ENCODE results near the gene AVPR2. TPM values are rescaled to one million over a fixed set of nuclear protein-coding genes. Genes with fewer than 3 reads are reported as not detected.

AVPR2 gene
- total RNA-seq, 2 donors from 2014 or later, result not detected

DNA sequence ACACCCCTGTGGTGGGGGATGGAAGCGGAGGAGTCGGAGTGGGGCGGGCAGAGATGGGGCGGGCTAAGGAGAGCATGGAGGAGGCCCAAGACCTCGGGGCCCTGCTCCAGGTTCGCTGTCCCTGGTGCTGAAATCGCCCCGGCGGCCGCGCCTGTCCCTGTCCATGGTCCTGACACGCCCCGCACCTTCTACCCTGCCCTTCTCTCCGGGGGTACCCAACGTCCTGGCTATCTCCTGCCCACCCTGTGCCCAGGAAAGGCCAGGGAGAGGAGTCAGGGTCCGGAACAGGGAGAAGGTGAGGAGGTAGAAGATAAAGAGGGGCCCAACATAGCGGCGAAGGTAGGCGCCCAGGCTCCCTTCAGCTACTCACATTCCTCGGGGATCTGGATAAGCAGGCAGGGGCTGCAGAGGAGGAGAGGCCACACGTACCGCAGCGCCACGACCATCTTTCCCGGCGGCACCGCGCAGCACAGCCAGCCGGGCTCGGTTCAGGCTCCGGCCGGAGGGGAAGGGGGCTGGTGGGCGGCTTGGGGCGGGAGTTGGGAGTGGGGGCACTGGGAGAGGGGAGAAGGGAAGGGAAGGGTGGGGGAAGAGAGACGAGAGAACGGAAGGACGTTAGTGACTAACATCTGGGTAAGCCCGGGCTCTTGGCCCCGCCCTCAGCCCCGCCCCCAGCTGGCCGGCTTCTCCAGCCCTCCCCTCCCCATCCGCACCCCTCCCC is 28.9 kb upstream of the AVPR2 start:
- Mint-ChIP-seq H3K27ac (no peak overlapping the region), H3K4me3 (no peak overlapping the region), H3K9me3 (no peaks in the 10 kb centered on the region), H3K4me1 (ENCODE audit: low read depth in 2 of 2) (peaks cover 0 to 23% of the 10 kb centered on the region in 2 donors), H3K36me3 (no peaks in the 10 kb centered on the region), H3K27me3 (peaks cover 14 to 28% of the 10 kb centered on the region in 2 donors)
- DNase-seq (ENCODE audit: low spot score), result peak; percentile 38
- ATAC-seq, result peak; percentile 79 to 82

DNA sequence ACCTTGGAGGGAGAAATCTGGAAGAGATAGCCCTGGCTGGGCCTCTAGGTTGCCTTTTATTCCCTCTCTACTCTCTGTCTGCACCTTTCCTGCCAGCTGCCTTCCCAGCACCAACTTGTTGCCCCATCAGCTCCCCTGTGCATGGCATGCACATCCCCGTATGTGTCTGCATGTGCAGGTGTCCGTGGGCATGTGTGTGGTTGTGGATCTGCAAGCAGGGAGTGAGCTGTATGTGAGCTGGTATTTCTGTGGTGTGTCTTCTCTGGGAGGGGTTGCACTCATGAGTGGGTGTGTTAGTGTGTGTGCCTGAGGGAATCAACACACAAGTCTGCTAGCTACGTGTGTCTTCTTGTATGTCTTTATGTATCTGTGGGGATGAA is 28.4 kb upstream of the AVPR2 start:
- H3K4me3 Mint-ChIP-seq, result no peak overlapping the region
- peak overlapping the region in 1 of 2 donors; percentile 50 for H3K27ac Mint-ChIP-seq
- H3K9me3 Mint-ChIP-seq, result no peaks in the 10 kb centered on the region
- H3K4me1 Mint-ChIP-seq (ENCODE audit: low read depth in 2 of 2), result peaks cover 0 to 23% of the 10 kb centered on the region in 2 donors
- no peak for ATAC-seq
- no peaks in the 10 kb centered on the region for H3K36me3 Mint-ChIP-seq
- H3K27me3 Mint-ChIP-seq, result peaks cover 14 to 28% of the 10 kb centered on the region in 2 donors
- no peak for DNase-seq (ENCODE audit: low spot score)

DNA sequence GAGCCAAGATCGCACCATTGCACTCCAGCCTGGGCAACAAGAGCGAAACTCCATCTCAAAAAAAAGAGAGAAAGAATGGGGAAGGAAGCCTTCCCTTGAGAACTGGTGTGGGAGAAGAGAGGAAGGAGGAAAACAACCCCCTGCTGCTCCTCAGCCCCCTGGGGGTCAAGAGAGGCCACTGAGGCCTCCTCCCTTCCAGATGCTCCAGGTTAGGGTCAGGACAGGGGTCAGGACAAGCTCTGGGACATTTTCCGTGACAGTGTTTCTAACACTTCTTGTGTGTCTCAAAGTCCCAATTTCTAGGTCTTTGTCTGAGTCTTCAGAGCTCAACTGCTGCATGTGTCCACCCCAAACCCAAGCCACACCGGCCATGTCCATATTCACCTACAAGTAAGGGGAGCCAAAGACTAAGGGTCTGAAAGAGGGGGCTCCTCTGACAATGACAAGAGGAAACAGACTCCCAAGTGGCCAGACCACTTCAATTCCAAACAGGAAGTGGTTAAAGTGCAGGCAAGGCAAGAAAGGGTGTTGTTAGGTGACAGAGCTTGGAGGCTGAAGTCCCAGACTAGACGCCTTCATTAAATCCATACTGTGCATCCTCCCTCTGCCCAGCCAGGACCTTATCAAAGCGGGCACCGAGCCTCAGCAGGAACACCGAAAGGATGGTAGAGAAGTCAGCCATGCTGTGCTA is 26.8 kb upstream of the AVPR2 start:
- Mint-ChIP-seq H3K27ac (no peak overlapping the region), H3K36me3 (no peaks in the 10 kb centered on the region), H3K9me3 (no peaks in the 10 kb centered on the region), H3K4me3 (no peak overlapping the region), H3K4me1 (ENCODE audit: low read depth in 2 of 2) (peaks cover 0 to 25% of the 10 kb centered on the region in 2 donors), H3K27me3 (peaks cover 21 to 27% of the 10 kb centered on the region in 2 donors)
- DNase-seq (ENCODE audit: low spot score) (no peak), ATAC-seq (no peak)

DNA sequence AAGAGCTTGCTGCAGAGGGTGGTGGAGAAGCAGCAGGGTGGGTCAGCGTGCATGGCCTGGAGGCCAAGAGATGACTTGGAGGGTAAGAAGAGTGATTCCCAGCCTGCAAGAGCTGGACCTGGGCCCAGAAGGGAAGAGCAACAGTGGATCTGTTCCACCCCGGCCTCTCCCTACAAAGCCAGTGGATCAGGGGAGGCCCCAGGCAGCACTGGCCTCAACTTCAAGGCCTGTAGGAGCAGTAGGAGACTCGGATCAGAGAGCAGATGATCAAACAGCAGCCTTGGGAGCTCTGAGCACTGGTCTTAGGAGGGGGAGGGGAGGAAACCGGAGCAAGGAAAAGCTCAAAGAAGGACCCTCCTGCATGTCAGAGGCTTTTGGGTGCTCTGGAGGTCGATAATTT is 26.1 kb upstream of the AVPR2 start:
- ATAC-seq (no peak), DNase-seq (ENCODE audit: low spot score) (no peak)
- Mint-ChIP-seq H3K9me3 (no peaks in the 10 kb centered on the region), H3K27me3 (peaks cover 21 to 25% of the 10 kb centered on the region in 2 donors), H3K4me1 (ENCODE audit: low read depth in 2 of 2) (peaks cover 0 to 25% of the 10 kb centered on the region in 2 donors), H3K36me3 (no peaks in the 10 kb centered on the region), H3K4me3 (no peak overlapping the region), H3K27ac (no peak overlapping the region)

DNA sequence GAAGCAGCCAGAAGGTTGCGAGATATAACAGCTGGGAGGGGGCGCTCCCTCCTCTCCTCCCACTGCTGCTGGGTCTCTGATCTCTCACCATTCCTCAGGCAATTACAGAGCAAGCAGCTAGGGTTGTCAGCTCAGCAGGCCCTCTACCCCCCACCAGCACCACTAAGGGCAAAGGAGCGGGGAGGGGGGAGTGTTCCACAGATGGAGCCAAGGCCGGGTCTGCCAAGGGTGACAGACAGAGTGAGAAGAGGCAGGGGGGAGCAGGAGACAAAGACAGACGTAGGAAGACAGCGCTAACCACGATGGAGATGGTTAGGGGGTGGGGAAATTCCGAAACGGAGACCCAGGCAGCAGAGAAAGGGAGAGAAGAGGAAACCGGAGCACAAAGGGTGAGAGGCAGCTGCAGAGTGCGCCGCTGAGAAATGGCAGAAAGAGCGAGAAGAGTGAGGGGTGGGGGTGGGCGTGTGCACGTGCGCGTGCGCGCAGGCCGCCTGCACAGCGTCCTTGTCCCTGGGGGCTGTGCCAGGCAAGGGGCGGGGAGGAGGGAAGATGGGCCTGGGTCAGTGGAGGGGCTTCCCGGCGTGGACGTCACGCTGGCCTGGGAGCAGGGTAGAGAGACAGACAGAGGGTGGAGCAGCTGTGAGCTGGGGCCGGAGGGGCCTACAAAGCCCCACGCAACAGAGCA is 25.4 kb upstream of the AVPR2 start:
- H3K9me3 Mint-ChIP-seq, result no peaks in the 10 kb centered on the region
- peaks cover 21 to 25% of the 10 kb centered on the region in 2 donors for H3K27me3 Mint-ChIP-seq
- peaks cover 0 to 25% of the 10 kb centered on the region in 2 donors for H3K4me1 Mint-ChIP-seq (ENCODE audit: low read depth in 2 of 2)
- H3K27ac Mint-ChIP-seq, result no peak overlapping the region
- H3K4me3 Mint-ChIP-seq, result no peak overlapping the region
- no peak for DNase-seq (ENCODE audit: low spot score)
- no peaks in the 10 kb centered on the region for H3K36me3 Mint-ChIP-seq
- ATAC-seq, result peak in 1 of 2 donors; percentile 37

DNA sequence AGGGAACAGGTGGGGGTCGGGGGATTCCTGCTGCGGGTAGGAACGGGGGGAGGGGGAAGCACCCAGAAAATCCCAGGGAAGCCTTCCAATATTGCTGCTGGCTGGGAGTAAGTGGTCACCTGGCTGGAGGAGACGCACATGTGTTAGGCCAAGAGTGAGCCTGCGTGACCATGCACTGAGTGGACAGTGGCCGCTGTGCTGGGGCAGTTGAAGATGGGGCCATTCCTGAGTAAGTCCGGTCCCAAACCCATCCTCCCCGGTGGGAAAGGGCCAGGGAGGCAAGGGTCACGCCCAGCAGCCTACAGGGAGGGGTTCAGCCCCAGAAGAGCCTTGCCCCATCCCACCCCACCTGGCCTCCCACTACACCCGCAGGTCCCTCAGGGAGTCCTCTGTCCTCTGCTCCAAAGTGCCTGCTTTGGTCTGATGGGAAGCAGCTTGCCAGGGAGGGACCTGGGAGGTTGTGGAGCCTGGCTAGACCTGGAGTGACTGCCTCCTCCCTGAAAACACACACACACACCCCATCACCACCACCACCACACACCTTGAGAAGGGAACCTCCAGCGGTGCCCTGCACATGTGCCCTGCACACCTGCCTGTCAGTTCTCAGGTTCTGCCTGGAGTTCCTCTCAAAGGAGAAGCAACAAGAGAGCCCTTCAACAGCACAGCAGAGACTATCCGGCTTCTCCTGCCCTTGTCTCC is 24.6 kb upstream of the AVPR2 start:
- no peak overlapping the region for H3K27ac Mint-ChIP-seq
- H3K9me3 Mint-ChIP-seq, result no peaks in the 10 kb centered on the region
- peaks cover 0 to 25% of the 10 kb centered on the region in 2 donors for H3K4me1 Mint-ChIP-seq (ENCODE audit: low read depth in 2 of 2)
- DNase-seq (ENCODE audit: low spot score), result no peak
- H3K27me3 Mint-ChIP-seq, result peaks cover 21 to 29% of the 10 kb centered on the region in 2 donors
- H3K36me3 Mint-ChIP-seq, result no peaks in the 10 kb centered on the region
- ATAC-seq, result no peak
- no peak overlapping the region for H3K4me3 Mint-ChIP-seq

DNA sequence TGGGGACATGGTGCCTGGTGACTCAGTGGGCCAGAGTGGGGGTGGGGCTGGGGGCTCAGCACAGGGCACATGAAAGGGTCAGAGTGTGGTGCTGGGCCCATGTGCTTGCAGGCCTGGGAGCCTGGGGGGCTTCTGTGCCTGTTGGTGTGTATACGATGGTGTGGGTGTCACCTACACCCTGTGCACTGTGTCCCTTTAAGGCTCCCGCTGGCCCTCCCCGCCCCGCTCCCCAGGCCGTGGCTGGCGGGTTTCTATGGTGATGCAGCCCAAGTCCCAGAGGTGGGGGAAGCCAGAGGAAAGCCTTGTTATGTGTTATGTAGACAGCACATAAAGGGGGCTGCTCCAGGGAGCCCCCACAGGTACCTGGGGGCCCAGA is 24.0 kb upstream of the AVPR2 start:
- DNase-seq (ENCODE audit: low spot score), result no peak
- peaks cover 21 to 32% of the 10 kb centered on the region in 2 donors for H3K27me3 Mint-ChIP-seq
- H3K9me3 Mint-ChIP-seq, result no peaks in the 10 kb centered on the region
- H3K27ac Mint-ChIP-seq, result no peak overlapping the region
- ATAC-seq, result no peak
- no peak overlapping the region for H3K4me3 Mint-ChIP-seq
- H3K4me1 Mint-ChIP-seq (ENCODE audit: low read depth in 2 of 2), result peaks cover 0 to 23% of the 10 kb centered on the region in 2 donors
- no peaks in the 10 kb centered on the region for H3K36me3 Mint-ChIP-seq

DNA sequence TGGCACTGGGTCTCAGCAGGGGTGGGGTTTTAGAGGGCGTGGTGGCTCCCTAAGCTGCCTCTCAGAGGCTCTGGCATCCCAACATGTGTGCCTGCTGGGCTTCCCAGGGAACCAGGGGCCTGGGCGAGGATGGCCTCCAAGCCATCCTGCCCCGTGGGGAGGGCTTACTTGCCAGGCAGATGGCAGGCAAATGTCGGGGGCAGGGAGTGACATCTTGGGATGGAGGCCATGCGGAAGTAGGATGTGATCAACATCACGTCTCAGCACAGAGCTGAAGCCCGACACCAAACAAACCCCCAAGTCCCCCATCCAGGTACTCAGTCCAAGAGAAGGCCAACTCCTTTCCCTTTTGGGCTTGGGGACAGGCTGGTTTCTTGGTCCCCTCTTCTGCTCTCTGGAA is 23.2 kb upstream of the AVPR2 start:
- Mint-ChIP-seq H3K4me3 (no peak overlapping the region), H3K27ac (no peak overlapping the region), H3K4me1 (ENCODE audit: low read depth in 2 of 2) (peaks cover 0 to 20% of the 10 kb centered on the region in 2 donors), H3K36me3 (no peaks in the 10 kb centered on the region), H3K27me3 (peaks cover 18 to 29% of the 10 kb centered on the region in 2 donors), H3K9me3 (no peaks in the 10 kb centered on the region)
- ATAC-seq, result no peak
- DNase-seq (ENCODE audit: low spot score), result no peak

DNA sequence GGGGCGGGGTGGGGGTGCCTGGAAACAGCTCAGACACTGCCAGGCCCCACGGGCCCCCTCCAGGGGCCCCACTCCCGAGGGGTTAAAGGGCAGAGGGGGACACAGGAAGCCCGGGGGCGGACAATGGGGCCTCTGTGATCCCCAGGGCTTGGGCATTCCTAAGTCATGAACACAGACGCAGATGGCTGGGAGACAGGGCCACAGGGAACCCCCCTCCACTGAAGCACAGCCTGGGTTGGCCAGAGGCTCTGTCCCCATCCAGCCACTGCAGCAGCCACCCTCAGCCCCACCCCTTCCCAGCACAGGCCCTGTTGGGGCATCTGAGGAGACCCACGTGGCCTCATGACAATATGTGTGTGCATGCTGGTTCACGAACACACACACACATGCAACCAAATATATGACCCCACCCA is 22.4 kb upstream of the AVPR2 start:
- no peaks in the 10 kb centered on the region for H3K36me3 Mint-ChIP-seq
- H3K27me3 Mint-ChIP-seq, result peaks cover 15 to 27% of the 10 kb centered on the region in 2 donors
- no peak overlapping the region for H3K4me3 Mint-ChIP-seq
- ATAC-seq (no peak), DNase-seq (ENCODE audit: low spot score) (no peak)
- H3K27ac Mint-ChIP-seq, result no peak overlapping the region
- peaks cover 0 to 19% of the 10 kb centered on the region in 2 donors for H3K4me1 Mint-ChIP-seq (ENCODE audit: low read depth in 2 of 2)
- H3K9me3 Mint-ChIP-seq, result no peaks in the 10 kb centered on the region

DNA sequence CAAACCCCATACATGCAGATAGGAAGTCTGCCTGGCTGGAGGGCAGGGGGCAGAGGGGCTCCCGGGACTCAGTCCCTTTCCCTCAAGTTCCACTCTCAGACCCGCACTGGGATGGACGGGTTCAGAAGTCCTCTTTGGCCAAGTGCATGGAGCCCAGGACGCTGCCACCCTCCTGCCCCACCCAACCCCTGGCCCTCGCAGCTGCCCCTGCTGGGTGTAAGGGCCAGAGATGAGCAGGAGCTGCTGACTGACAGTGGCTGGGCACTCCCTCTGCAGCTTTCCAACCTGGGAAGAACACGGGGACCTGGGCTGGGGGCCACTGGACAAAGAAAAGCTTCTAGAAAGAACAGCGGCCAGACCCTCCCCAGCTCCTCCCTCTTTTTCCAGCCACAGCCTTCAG is 21.9 kb upstream of the AVPR2 start:
- H3K4me1 Mint-ChIP-seq (ENCODE audit: low read depth in 2 of 2), result peaks cover 0 to 19% of the 10 kb centered on the region in 2 donors
- H3K9me3 Mint-ChIP-seq, result no peaks in the 10 kb centered on the region
- no peak overlapping the region for H3K27ac Mint-ChIP-seq
- H3K36me3 Mint-ChIP-seq, result no peaks in the 10 kb centered on the region
- no peak overlapping the region for H3K4me3 Mint-ChIP-seq
- H3K27me3 Mint-ChIP-seq, result peaks cover 17 to 28% of the 10 kb centered on the region in 2 donors
- ATAC-seq, result no peak
- no peak for DNase-seq (ENCODE audit: low spot score)

DNA sequence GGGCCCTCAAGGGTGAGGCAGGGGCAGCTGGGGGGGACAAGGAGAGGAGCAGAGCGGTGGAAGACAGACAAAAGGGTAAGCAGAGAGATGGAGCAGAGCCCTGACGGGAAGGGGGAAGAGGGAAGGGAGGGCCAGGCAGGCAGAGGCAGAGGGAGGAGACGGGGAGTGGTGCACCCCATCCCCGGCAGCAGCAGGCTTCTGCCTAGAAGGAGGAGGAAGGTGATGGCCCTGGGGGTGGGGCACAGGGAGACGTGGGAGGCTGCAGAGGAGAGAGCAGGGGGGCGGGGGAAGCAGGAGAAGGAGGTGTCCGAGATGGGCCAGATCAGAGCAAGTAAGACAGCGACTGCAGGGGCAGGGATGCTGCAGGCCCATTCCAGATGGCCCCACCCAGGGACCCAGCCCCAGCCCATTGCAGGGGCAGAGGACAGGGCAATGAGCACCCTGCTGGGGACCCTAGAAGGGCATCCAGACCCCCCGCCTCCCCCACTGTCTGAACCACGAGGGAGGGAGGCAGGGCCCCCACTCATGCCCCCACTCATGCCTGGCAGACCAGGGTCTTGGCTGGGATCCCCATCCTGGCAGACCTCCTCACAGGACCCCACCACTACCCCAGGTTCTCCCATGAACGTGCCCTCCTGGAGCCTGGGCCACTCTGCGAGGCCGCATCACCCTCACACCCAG is 21.2 kb upstream of the AVPR2 start:
- DNase-seq (ENCODE audit: low spot score), result no peak
- H3K27me3 Mint-ChIP-seq, result peaks cover 23 to 24% of the 10 kb centered on the region in 2 donors
- no peak overlapping the region for H3K4me3 Mint-ChIP-seq
- peaks cover 0 to 14% of the 10 kb centered on the region in 2 donors for H3K4me1 Mint-ChIP-seq (ENCODE audit: low read depth in 2 of 2)
- H3K27ac Mint-ChIP-seq, result no peak overlapping the region
- no peak for ATAC-seq
- H3K9me3 Mint-ChIP-seq, result no peaks in the 10 kb centered on the region
- no peaks in the 10 kb centered on the region for H3K36me3 Mint-ChIP-seq

DNA sequence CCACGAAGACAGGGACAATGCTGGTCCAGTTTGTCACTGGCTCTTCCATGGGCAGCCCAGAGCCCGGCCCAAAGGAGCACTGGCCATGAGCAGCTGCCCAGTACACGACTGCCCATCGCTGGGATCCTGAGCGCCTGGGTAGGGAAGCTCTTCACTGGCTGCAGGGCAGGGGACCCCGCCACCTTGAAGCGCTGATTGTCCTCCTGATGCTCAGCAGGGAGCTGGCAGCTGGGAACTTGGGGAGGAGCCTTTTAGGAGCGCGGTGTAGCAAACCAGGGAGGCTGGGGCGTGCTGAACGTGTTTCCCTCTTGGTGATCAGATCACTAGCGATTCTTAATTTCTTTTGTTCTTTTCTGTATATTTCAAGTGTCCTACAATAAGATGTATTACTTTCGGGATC is 20.3 kb upstream of the AVPR2 start:
- H3K27ac Mint-ChIP-seq, result no peak overlapping the region

DNA sequence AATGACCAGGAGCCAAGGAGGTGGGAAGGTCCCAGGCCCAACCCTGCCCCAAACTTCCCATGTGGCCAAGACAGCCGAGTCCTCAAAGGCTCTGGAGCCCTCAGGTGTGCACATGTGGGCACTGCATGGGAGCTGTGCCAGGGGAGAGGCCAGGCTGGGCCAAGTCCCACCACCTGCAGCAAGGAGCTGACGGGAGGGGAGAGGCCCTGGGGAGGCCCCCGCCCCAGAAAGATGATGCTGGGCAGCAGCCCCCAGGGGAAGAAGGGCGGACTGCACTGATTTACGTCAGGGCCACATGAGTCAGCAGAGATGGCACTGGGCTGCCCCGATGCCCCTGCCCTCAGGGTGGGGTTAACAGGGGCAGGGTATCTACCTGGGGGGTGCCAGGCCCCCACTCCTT is 19.9 kb upstream of the AVPR2 start:
- DNase-seq (ENCODE audit: low spot score) (no peak), ATAC-seq (no peak)
- Mint-ChIP-seq H3K9me3 (no peaks in the 10 kb centered on the region), H3K27me3 (peaks cover 15 to 19% of the 10 kb centered on the region in 2 donors), H3K4me1 (ENCODE audit: low read depth in 2 of 2) (peaks cover 0 to 6% of the 10 kb centered on the region in 2 donors), H3K36me3 (no peaks in the 10 kb centered on the region), H3K27ac (no peak overlapping the region), H3K4me3 (no peak overlapping the region)

More for the DNA sequence above, 20.3 kb upstream of the AVPR2 start:
- DNase-seq (ENCODE audit: low spot score) (no peak), ATAC-seq (no peak)
- Mint-ChIP-seq H3K27me3 (peaks cover 19 to 21% of the 10 kb centered on the region in 2 donors), H3K4me3 (no peak overlapping the region), H3K36me3 (no peaks in the 10 kb centered on the region), H3K4me1 (ENCODE audit: low read depth in 2 of 2) (peaks cover 0 to 8% of the 10 kb centered on the region in 2 donors), H3K9me3 (no peaks in the 10 kb centered on the region)
